HepG2 (cell line): ENCODE measurements around the gene CDC26. TPM values are rescaled to one million over a fixed set of nuclear protein-coding genes. Genes with fewer than 3 reads are reported as not detected.

Experiments used
- AKNA ChIP-seq: sonication (generic); formaldehyde crosslinking; IDR thresholded peaks from 2 replicates; pipeline ENCODE4 v1.4.0; 2020; ENCODE audit warnings: missing genetic modification reagents, borderline replicate concordance
- ARID2 ChIP-seq: sonication (generic); formaldehyde crosslinking; IDR thresholded peaks from 2 replicates; pipeline ENCODE4 v1.8.1; 2022; ENCODE audit warnings: mild to moderate bottlenecking, missing genetic modification reagents, borderline replicate concordance
- FOXK2 ChIP-seq: fragments of 450-650 bp; IDR thresholded peaks from 2 replicates; pipeline ENCODE4 v1.6.1; 2016
- GTF2F1 ChIP-seq: fragments of 150-350 bp; IDR thresholded peaks from 2 replicates; pipeline ENCODE4 v1.6.1; 2014; ENCODE audit warnings: low read length
- IRF2 ChIP-seq: IDR thresholded peaks from 2 replicates; pipeline ENCODE4 v1.6.1; 2018; ENCODE audit warnings: missing genetic modification reagents, missing compliant biosample characterization
- JDP2 ChIP-seq: sonication (generic); formaldehyde crosslinking; IDR thresholded peaks from 2 replicates; pipeline ENCODE4 v1.8.1; 2022; ENCODE audit warnings: missing genetic modification reagents, borderline replicate concordance
- KDM5A ChIP-seq: fragments of 200-600 bp; sonication (generic); IDR thresholded peaks from 2 replicates; pipeline ENCODE4 v1.7.0; 2018; ENCODE audit warnings: antibody characterized with exemption, mild to moderate bottlenecking, low read length, borderline replicate concordance
- RFXAP ChIP-seq: sonication (generic); formaldehyde crosslinking; IDR thresholded peaks from 2 replicates; pipeline ENCODE4 v1.4.0; 2020; ENCODE audit warnings: missing genetic modification reagents, borderline replicate concordance
- STAT5B ChIP-seq: sonication (generic); formaldehyde crosslinking; IDR thresholded peaks from 2 replicates; pipeline ENCODE4 v1.4.0; 2020; ENCODE audit warnings: missing genetic modification reagents
- THAP7 ChIP-seq: sonication (generic); formaldehyde crosslinking; IDR thresholded peaks from 2 replicates; pipeline ENCODE4 v1.8.1; 2023; ENCODE audit warnings: mild to moderate bottlenecking, missing genetic modification reagents
- ZBTB40 ChIP-seq, 2 experiments: fragments of 450-650 bp in 1 of 2; sonication (generic) in 1 of 2; formaldehyde crosslinking in 1 of 2; IDR thresholded peaks; 2 replicates each; pipeline versions ENCODE4 v1.6.1 to v1.8.0; 2016 to 2022; ENCODE audit warnings: antibody characterized with exemption in 1 of 2, mild to moderate bottlenecking in 1 of 2, missing genetic modification reagents in 1 of 2
- ZFAT ChIP-seq: sonication (generic); formaldehyde crosslinking; conservative IDR thresholded peaks from 2 replicates; pipeline ENCODE4 v1.8.1; 2023; ENCODE audit warnings: missing genetic modification reagents, inconsistent platforms
- ZNF160 ChIP-seq: sonication (generic); formaldehyde crosslinking; IDR thresholded peaks from 2 replicates; pipeline ENCODE4 v1.8.0; 2022; ENCODE audit warnings: mild to moderate bottlenecking, inconsistent platforms, missing genetic modification reagents
- ZNF34 ChIP-seq: sonication (generic); formaldehyde crosslinking; IDR thresholded peaks from 2 replicates; pipeline ENCODE4 v1.4.0; 2020; ENCODE audit warnings: mild to moderate bottlenecking, missing genetic modification reagents, borderline replicate concordance
- polyA plus RNA-seq, 8 experiments: library from polyadenylated mRNA; depleted of rRNA in 3 of 8; stranded (reverse) in 7 of 8; unstranded in 1 of 8; fragments of >200 nt; fragmentation: Illumina TruSeq in 4 of 8; extraction: Trizol in 4 of 8; gene quantifications; 2 replicates each; pipeline versions ENCODE4 v1.2.1 to v1.2.3, GENCODE V29; 2011 to 2016; ENCODE audit warnings: low read depth in 4 of 8, missing spikeins in 1 of 8, mixed read lengths in 1 of 8; ENCODE audit not compliant: insufficient read depth in 1 of 8
- total RNA-seq, 5 experiments: library from RNA; depleted of rRNA; stranded (reverse); fragments of >200 nt; fragmentation: Illumina TruSeq; extraction: Trizol; gene quantifications; 2 replicates each; pipeline ENCODE4 v1.2.3, GENCODE V29; 2016; ENCODE audit warnings: low read depth in 1 of 5

The CDC26 gene
- total and polyA plus RNA-seq, 2 of the 13 experiments (the other 11 are each of a cell fraction or from before 2014, with no cell fraction given) = 26.6 to 57.9 TPM

- TF ChIP-seq ZBTB40 (IDR thresholded peaks at IDR 0.05) = no peak
- TF ChIP-seq ZBTB40 (CRISPR knock-in tag; IDR thresholded peaks at IDR 0.05) = no peak; the same call in 1 of the 2 replicates
- TF ChIP-seq STAT5B (CRISPR knock-in tag) = no peak
- TF ChIP-seq AKNA (CRISPR knock-in tag) = 0 out of 2 replicates have a peak, but pooled peaks have one; percentile 42
- TF ChIP-seq JDP2 (CRISPR knock-in tag) = no peak
- peak; percentile 95 for TF ChIP-seq IRF2 (CRISPR knock-in tag)
- TF ChIP-seq ZNF34 (CRISPR knock-in tag) = no peak
- TF ChIP-seq RFXAP (CRISPR knock-in tag) = peak; percentile 63; the same call in 1 of the 2 replicates
- TF ChIP-seq ARID2 (CRISPR knock-in tag) = 0 out of 2 replicates have a peak, but pooled peaks have one; percentile 47
- no peak for TF ChIP-seq FOXK2
- no peak for TF ChIP-seq THAP7 (CRISPR knock-in tag)
- no peak for TF ChIP-seq ZFAT (CRISPR knock-in tag)
- no peak for TF ChIP-seq ZNF160 (CRISPR knock-in tag)
- TF ChIP-seq GTF2F1 = no peak
- TF ChIP-seq KDM5A = peak; percentile 95
Measured at GRCh38 chr9:113221003-113221799, 54.2 kb downstream of the CDC26 start, which contains the start of the genes FKBP15 and SLC31A1 (continued).
